NCI-H345 (cell line): ENCODE measurements around the gene ZDHHC14.
A peak's percentile ranks its signal among the peaks of the same experiment; 100 is the strongest.

Source experiments
- DNase-seq: peaks from one replicate; lab custom pipeline; 2025; lab: John Stamatoyannopoulos, UW

The ZDHHC14 gene

DNA sequence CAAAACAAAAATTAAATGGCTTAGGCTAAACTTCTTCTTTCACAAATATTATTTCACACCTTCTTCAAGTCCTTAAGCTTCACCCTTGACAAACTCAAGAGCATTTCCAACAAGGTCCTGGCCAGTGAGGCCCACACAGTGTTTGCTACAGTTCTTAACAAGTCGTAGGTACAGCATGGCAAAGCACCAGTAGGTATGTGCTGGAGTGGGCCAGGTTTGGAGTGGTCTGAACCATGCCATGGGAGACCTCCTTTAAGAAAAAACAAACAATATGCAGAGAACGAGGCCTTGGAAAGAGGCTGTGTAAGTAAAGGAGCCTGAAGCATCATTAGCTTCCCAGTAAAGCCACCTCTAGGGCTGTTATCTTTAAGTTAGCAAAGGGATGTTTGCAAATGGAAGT, 287.7 kb downstream of the ZDHHC14 start:
- DNase-seq = no peak

GRCh38 chr6:157669323-157669722, 288.3 kb downstream of the ZDHHC14 start:
- no peak for DNase-seq

DNA sequence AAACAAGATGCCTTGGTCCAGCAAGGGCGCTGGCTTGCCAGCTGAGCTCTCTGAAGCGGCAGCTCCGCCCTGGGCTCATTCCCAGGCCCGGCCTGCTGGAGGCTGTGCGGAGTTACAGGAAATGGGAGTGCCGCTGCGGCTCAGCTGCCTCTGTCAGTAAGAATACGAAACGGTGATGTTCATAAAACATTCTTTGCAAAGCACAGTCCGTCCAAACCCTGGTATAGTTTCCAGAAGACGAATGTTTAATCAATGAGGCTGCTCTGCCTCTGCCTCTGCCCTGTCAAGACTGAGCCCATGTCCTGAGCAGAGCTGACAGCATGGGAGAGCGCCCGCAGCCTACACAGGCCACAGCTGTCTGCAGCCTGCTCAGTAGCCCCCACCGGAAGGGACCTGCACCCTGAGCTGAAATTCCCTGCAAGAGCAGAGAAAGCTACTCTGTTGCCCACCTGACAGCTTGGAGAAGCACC, 288.8 kb downstream of the ZDHHC14 start:
- no peak for DNase-seq

DNA sequence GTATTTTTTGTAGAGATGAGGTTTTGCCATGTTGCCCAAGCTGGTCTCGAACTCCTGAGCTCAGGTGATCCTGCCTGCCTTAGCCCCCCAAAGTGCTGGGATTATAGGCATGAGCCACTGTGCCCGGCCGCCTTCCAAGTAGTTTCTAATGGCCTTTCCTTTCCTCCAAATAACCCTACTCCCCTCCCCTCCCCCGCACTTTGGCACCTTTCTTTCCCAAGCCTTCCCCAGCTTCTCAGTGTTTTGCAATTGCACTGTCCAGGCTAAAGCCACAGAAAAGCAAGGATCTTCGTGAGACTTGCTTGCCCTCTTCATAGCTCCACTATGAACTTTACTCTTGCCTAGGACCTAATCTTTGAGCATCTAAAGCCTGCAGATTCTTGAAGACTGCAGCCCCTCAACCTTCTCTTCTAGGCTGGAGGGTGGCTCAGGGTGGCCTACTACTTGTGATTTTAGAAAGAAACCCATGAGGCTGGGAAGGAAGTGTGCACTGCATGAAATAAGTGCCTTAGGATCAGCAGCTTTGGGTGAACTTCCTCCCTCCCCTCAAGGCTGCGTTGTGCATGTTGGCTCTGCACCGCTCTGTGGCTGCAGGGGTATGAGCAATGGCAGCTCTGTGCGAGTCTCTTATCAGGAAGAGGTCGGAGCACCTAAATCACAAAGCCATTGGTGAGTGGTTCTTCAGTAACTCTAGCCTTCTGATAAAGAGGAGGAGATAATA, 289.6 kb downstream of the ZDHHC14 start:
- no peak for DNase-seq

GRCh38 chr6:157672726-157673412, 291.9 kb downstream of the ZDHHC14 start:
- no peak for DNase-seq

GRCh38 chr6:157673596-157673995, 292.6 kb downstream of the ZDHHC14 start:
- DNase-seq = no peak

DNA sequence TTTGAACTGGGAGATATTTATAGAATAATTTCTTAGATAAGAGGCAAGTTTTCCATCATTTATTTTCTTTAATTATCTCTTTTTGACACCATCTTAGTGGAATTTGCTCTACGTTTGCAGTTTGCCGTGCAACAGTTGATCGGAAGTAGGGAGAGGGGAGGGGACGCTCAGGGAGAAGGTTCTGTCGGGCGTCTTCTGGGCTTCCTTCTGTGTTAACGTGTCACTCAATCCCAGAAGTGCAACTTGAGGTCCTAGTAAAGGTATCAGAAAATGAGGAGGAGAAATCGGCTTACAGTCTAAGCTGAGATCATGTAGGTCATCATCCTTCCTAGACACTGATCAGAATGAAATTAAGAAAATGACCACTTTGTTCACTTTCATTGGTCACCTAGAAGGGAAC, 293.1 kb downstream of the ZDHHC14 start:
- no peak for DNase-seq

- DNase-seq = peak; percentile 25
Observed at GRCh38 chr6:157675831-157676230, 294.8 kb downstream of the ZDHHC14 start.

GRCh38 chr6:157676241-157676640, 295.3 kb downstream of the ZDHHC14 start:
- DNase-seq = no peak

GRCh38 chr6:157677235-157677634, 296.2 kb downstream of the ZDHHC14 start:
- DNase-seq = no peak

DNA sequence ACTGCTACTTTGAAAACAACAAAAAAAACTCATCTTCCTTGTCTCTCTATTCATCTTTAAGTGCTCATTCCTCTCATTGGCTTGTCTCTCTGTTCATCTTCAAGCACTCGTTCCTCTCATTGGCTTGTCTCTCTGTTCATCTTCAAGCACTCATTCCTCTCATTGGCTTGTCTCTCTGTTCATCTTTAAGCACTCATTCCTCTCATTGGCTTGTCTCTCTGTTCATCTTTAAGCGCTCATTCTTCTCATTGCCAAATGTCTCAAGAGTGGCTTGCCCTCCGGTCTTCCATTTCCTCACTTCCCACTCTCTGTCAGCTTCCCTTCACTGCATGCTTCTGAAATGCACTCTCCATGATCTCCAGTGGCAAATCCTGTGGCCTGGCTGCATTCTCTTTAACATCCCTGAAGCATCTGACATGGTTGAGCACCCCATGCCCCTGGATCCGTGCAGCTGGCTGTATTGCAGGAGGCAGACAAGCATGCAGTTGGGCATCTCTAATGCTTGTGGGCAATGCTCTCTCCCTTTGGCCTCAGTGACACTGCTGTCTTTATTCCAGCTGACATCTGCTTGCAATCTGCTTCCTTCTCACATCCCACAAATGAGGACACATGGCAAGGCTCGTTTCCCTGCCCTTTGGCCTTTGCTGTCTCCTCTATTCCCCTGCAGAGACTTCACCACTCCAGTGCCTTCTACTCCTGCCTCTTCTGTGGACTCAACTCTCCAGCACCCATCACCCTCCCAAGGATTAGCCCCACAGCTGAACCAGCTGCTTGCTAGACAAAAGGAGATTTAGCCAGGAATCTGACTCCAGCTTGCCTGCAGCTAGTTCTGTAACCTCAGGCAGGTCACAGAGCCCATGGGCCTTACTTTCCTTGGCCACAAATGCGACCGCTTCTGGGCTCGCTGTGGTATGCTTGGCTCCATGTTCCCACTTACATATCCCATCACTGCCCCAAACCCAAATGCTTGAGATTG, 298.9 kb downstream of the ZDHHC14 start:
- no peak for DNase-seq

- DNase-seq = peak; percentile 85
Observed at GRCh38 chr6:157681041-157681650, 300.2 kb downstream of the ZDHHC14 start.

DNA sequence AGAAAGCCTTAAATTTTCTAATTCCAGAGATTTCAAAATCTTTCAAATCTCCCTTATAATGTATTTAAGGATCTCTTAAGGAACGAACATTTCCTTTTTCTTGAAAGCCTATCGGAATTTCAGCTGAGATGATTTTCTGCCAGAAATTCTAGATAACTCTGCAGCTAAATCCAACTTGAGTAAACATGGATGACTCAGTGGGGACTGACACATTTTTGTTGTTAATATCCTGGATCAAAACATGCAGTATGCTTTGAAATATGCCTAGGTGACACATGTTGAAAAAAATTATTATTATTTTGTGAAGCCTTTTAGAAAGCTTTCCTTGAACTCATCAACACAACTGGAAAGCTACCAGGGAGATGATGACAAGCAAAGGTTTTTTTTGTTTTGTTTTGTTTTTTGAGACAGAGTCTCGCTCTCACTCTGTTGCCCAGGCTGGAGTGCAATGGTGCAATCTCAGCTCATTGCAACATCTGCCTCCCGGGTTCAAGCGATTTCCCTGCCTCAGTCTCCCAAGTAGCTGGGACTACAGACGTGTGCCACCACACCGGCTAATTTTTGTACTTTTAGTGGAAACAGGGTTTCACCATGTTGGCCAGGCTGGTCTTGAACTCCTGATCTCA, 302.0 kb downstream of the ZDHHC14 start:
- DNase-seq = no peak

- DNase-seq = no peak
Observed at GRCh38 chr6:157683707-157684106, 302.7 kb downstream of the ZDHHC14 start.

DNA sequence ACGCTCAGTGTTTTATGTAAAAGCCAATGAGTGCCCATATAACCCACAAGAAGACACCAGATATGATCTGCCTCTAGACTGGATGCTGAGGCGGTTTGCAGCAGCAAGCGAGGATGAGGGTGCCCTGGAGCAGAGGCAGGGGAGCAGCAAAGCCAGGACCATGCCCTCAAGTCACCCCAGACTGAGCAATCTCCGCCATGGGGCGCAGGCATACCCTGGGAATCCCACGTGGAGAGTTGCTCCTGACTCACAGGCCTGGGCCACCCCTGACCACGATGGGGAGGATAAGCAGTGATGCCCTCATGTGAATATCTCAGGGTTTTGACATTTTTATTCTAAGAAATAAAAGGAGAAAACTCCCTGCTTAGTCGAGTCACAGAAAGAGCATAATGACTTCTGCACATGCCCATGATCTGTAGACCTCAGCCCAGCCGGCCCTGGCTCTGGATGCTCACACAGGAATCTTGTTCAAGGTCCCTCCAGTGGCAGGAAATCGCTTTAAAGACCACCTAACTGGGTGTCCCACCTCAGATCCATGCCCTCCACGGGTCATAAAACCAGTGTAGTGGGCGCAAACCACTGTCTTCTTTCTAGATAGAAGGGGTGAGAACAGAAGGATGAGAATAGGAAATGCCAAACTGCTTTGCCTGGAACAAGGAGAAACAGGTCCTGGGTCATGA, 303.8 kb downstream of the ZDHHC14 start:
- no peak for DNase-seq

DNA sequence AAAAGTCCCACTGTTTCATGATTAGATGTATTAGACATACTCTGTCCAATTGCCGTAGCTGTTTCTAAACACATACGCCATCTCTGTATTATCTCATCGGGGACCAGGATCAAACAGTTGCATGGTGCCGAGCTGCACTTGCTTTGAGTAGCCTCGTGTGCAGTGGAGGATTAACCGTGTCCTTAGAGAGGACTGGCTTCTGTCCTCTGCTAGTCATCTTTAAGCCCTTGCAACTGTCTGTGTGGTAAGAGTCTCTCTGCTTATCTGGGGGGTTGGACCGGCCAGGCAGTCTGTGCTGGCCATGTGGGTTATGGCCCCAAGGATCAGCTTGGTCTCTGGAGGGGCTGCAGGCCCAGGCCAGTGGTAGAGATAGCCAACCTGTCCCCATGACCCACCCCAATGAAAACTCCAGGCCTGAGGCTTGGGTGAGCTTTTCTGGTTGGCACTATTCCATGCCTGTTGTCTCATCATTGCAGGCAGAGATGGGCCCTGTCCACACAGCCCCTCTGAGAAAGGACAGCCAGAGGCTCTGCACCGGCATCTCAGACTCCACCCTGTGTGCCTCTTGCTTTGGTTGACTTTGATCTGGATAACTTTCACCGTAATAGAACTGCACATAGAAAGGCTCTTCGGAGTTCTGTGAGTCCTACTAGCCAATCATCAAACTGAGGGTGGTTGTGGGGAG, 304.7 kb downstream of the ZDHHC14 start:
- DNase-seq = no peak

GRCh38 chr6:157688275-157688959, 307.4 kb downstream of the ZDHHC14 start:
- DNase-seq = no peak

DNA sequence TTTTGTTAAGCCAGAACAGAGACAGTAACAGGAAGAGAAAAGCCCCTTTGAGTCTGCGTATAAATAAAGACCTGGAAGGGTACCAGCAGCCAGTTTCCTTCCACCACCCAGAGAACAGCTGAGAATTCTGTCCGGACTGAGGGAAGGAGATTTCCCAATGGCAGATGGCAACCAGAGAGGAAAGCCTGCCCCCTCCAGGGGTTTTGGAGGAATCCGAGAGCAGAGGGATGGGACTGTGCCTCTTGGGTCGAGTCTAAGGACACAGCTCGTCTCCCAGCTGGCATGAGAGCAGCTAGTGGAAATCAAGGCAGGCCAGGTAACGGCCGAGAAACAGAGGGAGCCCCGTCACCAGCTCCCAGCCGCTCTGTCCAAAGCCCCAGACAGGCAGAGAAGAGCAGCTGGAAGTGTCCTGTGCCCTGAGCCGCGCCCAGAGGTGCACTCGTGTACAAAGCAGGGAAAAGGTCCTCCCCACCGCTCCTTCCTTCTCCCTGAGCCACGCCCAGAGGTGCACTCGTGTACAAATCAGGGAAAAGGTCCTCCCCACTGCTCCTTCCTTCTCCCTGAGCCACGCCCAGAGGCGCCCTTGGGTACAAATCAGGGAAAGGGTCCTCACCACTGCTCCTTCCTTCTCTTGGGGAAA, 308.1 kb downstream of the ZDHHC14 start:
- DNase-seq = no peak

- no peak for DNase-seq
Observed at GRCh38 chr6:157689875-157690274, 308.9 kb downstream of the ZDHHC14 start.
